Mucosa of descending colon (tissue), 3 donors: ENCODE measurements around the gene GPR62. TPM values are rescaled to one million over a fixed set of nuclear protein-coding genes. Genes with fewer than 3 reads are reported as not detected.

Source experiments
- ATAC-seq: fragments of 200-7000 bp; cut with Tn5 transposase; one replicate; pipeline ENCODE4 v1.9.1; 2020; ENCODE audit warnings: mild to moderate bottlenecking, moderate library complexity
- DNase-seq, 3 donors: peaks; one replicate each; pipeline ENCODE4 v3.0.0-alpha.2; 2020
- H3K36me3 ChIP-seq: fragments of 200-600 bp; one replicate; pipeline ENCODE4 v1.8.0; 2021; ENCODE audit warnings: low read depth, mild to moderate bottlenecking
- H3K4me1 ChIP-seq: fragments of 200-600 bp; one replicate; pipeline ENCODE4 v1.8.0; 2021; ENCODE audit warnings: low read depth, mild to moderate bottlenecking
- H3K4me3 ChIP-seq: fragments of 200-600 bp; one replicate; pipeline ENCODE4 v1.8.0; 2021; ENCODE audit warnings: mild to moderate bottlenecking
- H3K9me3 ChIP-seq: fragments of 200-600 bp; one replicate; pipeline ENCODE4 v1.8.0; 2021; ENCODE audit warnings: mild to moderate bottlenecking
- CTCF ChIP-seq: fragments of 200-600 bp; IDR thresholded peaks from one replicate; pipeline ENCODE4 v1.8.0; 2022; ENCODE audit warnings: antibody characterized with exemption, mild to moderate bottlenecking
- intact Hi-C, 2 donors: fragments of 100-400 bp; cut with DNase I in 1 of 2; cut with micrococcal nuclease in 1 of 2; formaldehyde crosslinking; loops; one replicate each; pipeline versions ENCODE4 v1.11.0 to v1.11.1; 2022; cut with DNase I, micrococcal nuclease
- total RNA-seq, 3 donors: library from RNA; stranded (reverse); fragmentation: NEBNext Ultra II Directional in 2 of 3; extraction: Animal tissue kit (Norgen Biotek cat#: 25700) in 2 of 3; gene quantifications; one replicate each; pipeline versions ENCODE4 v1.2.1 to v1.2.4, GENCODE V29; 2021 to 2023
- donor health status: DM: no; HTN: no; CAD: no; lungs with moderate emphysema.
- donor health status: DM: no; HTN: no; CAD: no.
- donor health status: DM: no; HTN: yes; CAD: no.

Gene GPR62
- total RNA-seq, 3 donors from 2014 or later: 0.22 TPM; not detected in 2

DNA sequence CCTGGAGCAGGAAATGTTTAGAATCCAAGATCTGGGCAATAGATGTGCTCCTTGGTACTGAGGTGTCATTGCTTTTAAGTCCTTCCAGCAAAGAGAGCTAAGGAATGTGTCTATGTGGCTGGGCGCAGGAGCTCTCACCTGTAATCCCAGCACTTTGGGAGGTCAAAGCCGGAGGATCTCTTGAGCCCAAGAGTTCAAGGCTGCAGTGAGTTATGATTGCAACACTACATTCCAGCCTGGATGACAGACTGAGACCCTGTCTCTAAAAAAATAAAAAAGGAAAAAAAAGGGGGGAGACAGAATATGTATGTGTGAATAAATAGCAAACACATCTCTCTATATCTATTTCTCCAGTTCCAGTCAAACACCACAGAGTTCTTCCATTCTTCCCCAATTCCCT is 4.3 kb upstream of the GPR62 start:
- ATAC-seq: no peak
- Histone ChIP-seq H3K4me1 (no peaks in the 10 kb centered on the region), H3K9me3 (no peaks in the 10 kb centered on the region), H3K36me3 (no peaks in the 10 kb centered on the region), H3K4me3 (no peak overlapping the region)
- intact Hi-C loops: no loop called here
- no peak for TF ChIP-seq CTCF
- no peak for DNase-seq

- H3K9me3 ChIP-seq: no peaks in the 10 kb centered on the region
- no peak overlapping the region for H3K4me3 ChIP-seq
- no peak for ATAC-seq
- no peak for DNase-seq
- intact Hi-C loops: no loop called here
- no peaks in the 10 kb centered on the region for H3K36me3 ChIP-seq
- peaks cover 7% of the 10 kb centered on the region for H3K4me1 ChIP-seq
- TF ChIP-seq CTCF: no peak
Measured at GRCh38 chr3:51953445-51953844, 1.7 kb upstream of the GPR62 start.

DNA sequence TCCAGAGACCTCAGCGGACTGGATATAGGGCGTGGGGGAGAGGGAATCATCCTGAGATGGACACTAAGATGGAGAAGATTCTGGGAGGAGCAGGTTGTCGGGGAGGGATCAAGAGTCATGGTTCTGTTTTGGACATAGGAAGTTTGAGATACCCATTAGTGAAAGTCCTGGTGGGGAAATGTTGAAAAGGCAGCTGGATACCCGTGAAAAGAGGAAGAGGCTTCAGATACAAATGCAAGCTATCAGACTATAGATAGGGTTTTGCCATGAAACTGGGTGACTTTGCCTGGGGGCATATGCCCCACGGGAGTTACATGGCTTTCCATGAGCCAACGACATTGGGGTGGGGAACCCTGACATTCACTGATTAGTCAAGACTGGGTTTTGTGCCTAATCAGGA is 1.1 kb upstream of the GPR62 start:
- Histone ChIP-seq H3K4me3 (no peak overlapping the region), H3K9me3 (no peaks in the 10 kb centered on the region), H3K4me1 (peaks cover 7% of the 10 kb centered on the region), H3K36me3 (no peaks in the 10 kb centered on the region)
- intact Hi-C loops: no loop called here
- DNase-seq (no peak), ATAC-seq (no peak)
- TF ChIP-seq CTCF: no peak

DNA sequence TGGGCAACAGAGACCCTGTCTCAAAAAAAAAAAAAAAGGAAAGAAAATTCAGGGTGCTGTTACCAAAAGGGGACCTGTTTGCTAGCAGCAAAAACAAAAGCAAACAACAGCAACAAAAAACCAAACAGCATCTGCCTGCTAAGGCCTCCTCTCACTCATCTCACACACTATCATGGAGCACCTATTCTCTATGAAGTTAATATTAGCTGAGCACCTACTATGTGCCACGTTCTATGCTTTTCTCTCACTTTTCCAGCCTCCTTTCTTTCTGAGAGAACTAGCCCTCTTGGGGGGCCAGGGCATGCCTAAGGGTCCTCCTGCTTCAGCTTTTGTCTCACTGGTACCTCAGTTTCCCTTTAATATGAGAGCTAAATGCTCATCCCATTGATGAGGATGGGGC is 468 bp upstream of the GPR62 start:
- TF ChIP-seq CTCF: no peak
- intact Hi-C loops: no loop called here
- Histone ChIP-seq H3K4me1 (peaks cover 7% of the 10 kb centered on the region), H3K9me3 (no peaks in the 10 kb centered on the region), H3K36me3 (no peaks in the 10 kb centered on the region), H3K4me3 (no peak overlapping the region)
- DNase-seq: no peak
- ATAC-seq: no peak

DNA sequence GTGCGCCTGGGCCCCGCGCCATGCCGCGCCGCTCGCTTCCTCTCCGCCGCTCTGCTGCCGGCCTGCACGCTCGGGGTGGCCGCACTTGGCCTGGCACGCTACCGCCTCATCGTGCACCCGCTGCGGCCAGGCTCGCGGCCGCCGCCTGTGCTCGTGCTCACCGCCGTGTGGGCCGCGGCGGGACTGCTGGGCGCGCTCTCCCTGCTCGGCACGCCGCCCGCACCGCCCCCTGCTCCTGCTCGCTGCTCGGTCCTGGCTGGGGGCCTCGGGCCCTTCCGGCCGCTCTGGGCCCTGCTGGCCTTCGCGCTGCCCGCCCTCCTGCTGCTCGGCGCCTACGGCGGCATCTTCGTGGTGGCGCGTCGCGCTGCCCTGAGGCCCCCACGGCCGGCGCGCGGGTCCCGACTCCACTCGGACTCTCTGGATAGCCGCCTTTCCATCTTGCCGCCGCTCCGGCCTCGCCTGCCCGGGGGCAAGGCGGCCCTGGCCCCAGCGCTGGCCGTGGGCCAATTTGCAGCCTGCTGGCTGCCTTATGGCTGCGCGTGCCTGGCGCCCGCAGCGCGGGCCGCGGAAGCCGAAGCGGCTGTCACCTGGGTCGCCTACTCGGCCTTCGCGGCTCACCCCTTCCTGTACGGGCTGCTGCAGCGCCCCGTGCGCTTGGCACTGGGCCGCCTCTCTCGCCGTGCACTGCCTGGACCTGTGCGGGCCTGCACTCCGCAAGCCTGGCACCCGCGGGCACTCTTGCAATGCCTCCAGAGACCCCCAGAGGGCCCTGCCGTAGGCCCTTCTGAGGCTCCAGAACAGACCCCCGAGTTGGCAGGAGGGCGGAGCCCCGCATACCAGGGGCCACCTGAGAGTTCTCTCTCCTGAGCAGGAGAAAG is 951 bp downstream of the GPR62 start:
- ATAC-seq: peak; percentile 77
- H3K36me3 ChIP-seq: no peaks in the 10 kb centered on the region
- intact Hi-C loops: no loop called here
- H3K4me3 ChIP-seq: no peak overlapping the region
- peak; percentile 17 for TF ChIP-seq CTCF
- peaks cover 7% of the 10 kb centered on the region for H3K4me1 ChIP-seq
- DNase-seq: peak in 2 of 3 donors; percentile 56 to 64
- H3K9me3 ChIP-seq: no peaks in the 10 kb centered on the region
